ENCODE data around the gene COL28A1. TPM values are rescaled to one million over a fixed set of nuclear protein-coding genes. Genes with fewer than 3 reads are reported as not detected.

The COL28A1 gene
- polyA plus RNA-seq, 4 donors, result 1.1 to 3.1 (median 1.5) TPM

GRCh38 chr7:7539711-7540110 is 4.0 kb upstream of the COL28A1 start:
- no peaks in the 10 kb centered on the region for H3K36me3 ChIP-seq (ENCODE audit: control insufficient read depth in 3 of 3, insufficient read depth in 2 of 3, low read depth in 1 of 3, low read length in 3 of 3)
- WGBS, 3 donors, result 82 to 91% (median 91%) methylated on average over 4 of the region's 4 CpGs
- no peak overlapping the region for H3K27ac ChIP-seq (ENCODE audit: low read depth in 1 of 3, low read length in 2 of 3)
- no peak overlapping the region for H3K4me3 ChIP-seq (ENCODE audit: low read depth in 1 of 3, low read length in 3 of 3)
- no peaks in the 10 kb centered on the region for H3K9me3 ChIP-seq (ENCODE audit: control insufficient read depth in 2 of 2, insufficient read depth in 1 of 2, low read depth in 1 of 2, low read length in 1 of 2)
- FAIRE-seq (no peak), DNase-seq (no peak)
- no peaks in the 10 kb centered on the region for H3K4me1 ChIP-seq (ENCODE audit: control insufficient read depth in 3 of 3, insufficient read depth in 2 of 3, low read depth in 1 of 3, low read length in 2 of 3)
- no peaks in the 10 kb centered on the region for H3K27me3 ChIP-seq (ENCODE audit: control insufficient read depth in 3 of 3, insufficient read depth in 3 of 3, low read length in 3 of 3)

DNA sequence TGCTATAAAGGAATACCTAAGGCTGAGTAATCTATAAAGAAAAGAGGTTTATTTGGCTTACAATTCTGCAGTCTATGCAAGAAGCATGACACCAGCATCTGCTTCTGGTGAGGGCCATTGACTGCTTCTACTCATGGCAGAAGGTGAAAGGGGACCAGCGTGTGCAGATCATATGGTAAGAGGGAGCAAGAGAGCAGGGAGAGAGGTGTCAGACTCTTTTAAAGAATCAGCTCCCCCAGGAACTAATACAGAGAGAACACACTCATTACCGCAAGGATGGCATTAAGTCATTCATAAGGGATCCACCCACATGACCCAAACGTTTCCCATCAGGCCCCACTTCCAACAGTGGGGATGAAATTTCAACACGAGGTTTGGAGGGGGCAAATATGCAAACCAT is 3.5 kb upstream of the COL28A1 start:
- no peaks in the 10 kb centered on the region for H3K9me3 ChIP-seq (ENCODE audit: control insufficient read depth in 2 of 2, insufficient read depth in 1 of 2, low read depth in 1 of 2, low read length in 1 of 2)
- no peaks in the 10 kb centered on the region for H3K4me1 ChIP-seq (ENCODE audit: control insufficient read depth in 3 of 3, insufficient read depth in 2 of 3, low read depth in 1 of 3, low read length in 2 of 3)
- no peaks in the 10 kb centered on the region for H3K36me3 ChIP-seq (ENCODE audit: control insufficient read depth in 3 of 3, insufficient read depth in 2 of 3, low read depth in 1 of 3, low read length in 3 of 3)
- DNase-seq (no peak), FAIRE-seq (no peak)
- H3K27me3 ChIP-seq (ENCODE audit: control insufficient read depth in 3 of 3, insufficient read depth in 3 of 3, low read length in 3 of 3), result no peaks in the 10 kb centered on the region
- H3K4me3 ChIP-seq (ENCODE audit: low read depth in 1 of 3, low read length in 3 of 3), result no peak overlapping the region
- WGBS, 3 donors, result 72 to 81% (median 79%) methylated on average over 4 of the region's 4 CpGs
- no peak overlapping the region for H3K27ac ChIP-seq (ENCODE audit: low read depth in 1 of 3, low read length in 2 of 3)

DNA sequence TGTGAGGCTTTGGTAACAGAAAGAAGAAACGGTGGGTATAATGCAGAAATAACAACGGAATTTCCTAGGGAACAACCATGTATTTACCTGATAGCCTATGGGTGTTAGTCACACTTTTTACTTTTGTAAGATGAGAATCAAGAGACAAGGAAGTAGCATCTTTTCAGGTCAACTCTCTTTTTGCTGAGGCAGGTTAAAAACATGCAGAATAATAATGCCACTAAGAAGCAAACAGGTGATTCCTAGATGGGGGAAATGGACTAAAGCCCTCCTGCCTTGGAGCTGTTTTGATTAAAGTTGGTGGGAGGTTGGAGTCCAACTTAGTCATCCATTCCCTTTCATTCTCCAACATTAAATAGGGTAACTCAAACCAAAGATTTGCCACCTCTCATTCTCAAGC is 2.0 kb upstream of the COL28A1 start:
- H3K36me3 ChIP-seq (ENCODE audit: control insufficient read depth in 3 of 3, insufficient read depth in 2 of 3, low read depth in 1 of 3, low read length in 3 of 3), result no peaks in the 10 kb centered on the region
- H3K27ac ChIP-seq (ENCODE audit: low read depth in 1 of 3, low read length in 2 of 3), result no peak overlapping the region
- no peaks in the 10 kb centered on the region for H3K9me3 ChIP-seq (ENCODE audit: control insufficient read depth in 2 of 2, insufficient read depth in 1 of 2, low read depth in 1 of 2, low read length in 1 of 2)
- no peaks in the 10 kb centered on the region for H3K27me3 ChIP-seq (ENCODE audit: control insufficient read depth in 3 of 3, insufficient read depth in 3 of 3, low read length in 3 of 3)
- H3K4me3 ChIP-seq (ENCODE audit: low read depth in 1 of 3, low read length in 3 of 3), result no peak overlapping the region
- whole genome bisulfite sequencing, 3 donors, result 83 to 93% (median 90%) methylated on average over 2 of the region's 2 CpGs
- DNase-seq, result no peak
- no peaks in the 10 kb centered on the region for H3K4me1 ChIP-seq (ENCODE audit: control insufficient read depth in 3 of 3, insufficient read depth in 2 of 3, low read depth in 1 of 3, low read length in 2 of 3)
- FAIRE-seq, result no peak

- WGBS, 3 donors, result 84 to 85% (median 84%) methylated on average over 5 of the region's 5 CpGs
- no peak for DNase-seq
- Histone ChIP-seq H3K9me3 (ENCODE audit: control insufficient read depth in 2 of 2, insufficient read depth in 1 of 2, low read depth in 1 of 2, low read length in 1 of 2) (no peaks in the 10 kb centered on the region), H3K27ac (ENCODE audit: low read depth in 1 of 3, low read length in 2 of 3) (no peak overlapping the region), H3K27me3 (ENCODE audit: control insufficient read depth in 3 of 3, insufficient read depth in 3 of 3, low read length in 3 of 3) (no peaks in the 10 kb centered on the region), H3K4me1 (ENCODE audit: control insufficient read depth in 3 of 3, insufficient read depth in 2 of 3, low read depth in 1 of 3, low read length in 2 of 3) (no peaks in the 10 kb centered on the region), H3K36me3 (ENCODE audit: control insufficient read depth in 3 of 3, insufficient read depth in 2 of 3, low read depth in 1 of 3, low read length in 3 of 3) (no peaks in the 10 kb centered on the region), H3K4me3 (ENCODE audit: low read depth in 1 of 3, low read length in 3 of 3) (no peak overlapping the region)
- FAIRE-seq, result no peak
These were observed 835 bp upstream of the COL28A1 start for GRCh38 chr7:7536396-7537019.

DNA sequence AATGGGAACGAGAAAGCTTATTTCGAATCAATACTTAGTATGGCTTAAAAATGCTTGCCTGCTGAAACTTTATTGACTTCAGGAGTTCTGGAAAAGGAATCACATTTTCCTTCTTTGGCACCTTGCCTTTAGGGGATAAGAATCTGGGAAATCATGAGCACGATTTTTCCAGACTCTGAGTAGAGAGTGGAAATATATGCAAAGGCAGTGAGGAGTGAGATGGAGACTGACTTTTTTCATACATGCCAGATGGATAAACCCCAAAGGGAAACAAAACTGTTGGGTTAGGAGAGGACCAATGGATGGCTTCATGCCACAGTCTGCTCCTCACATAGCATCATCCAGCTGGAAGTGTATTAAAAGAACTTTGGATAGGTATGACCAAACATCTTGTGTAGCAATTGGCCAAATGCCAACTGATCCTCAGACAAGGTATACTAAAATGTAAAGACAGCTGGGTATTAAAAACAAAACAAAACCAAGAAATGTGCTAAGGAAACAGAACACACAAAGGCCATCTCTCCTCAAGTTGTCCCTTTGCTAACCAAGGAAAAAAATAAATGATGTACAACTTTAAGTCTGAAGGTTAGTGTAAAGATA is 1.7 kb downstream of the COL28A1 start:
- DNase-seq (no peak), FAIRE-seq (no peak)
- Histone ChIP-seq H3K27me3 (ENCODE audit: control insufficient read depth in 3 of 3, insufficient read depth in 3 of 3, low read length in 3 of 3) (no peaks in the 10 kb centered on the region), H3K4me1 (ENCODE audit: control insufficient read depth in 3 of 3, insufficient read depth in 2 of 3, low read depth in 1 of 3, low read length in 2 of 3) (no peaks in the 10 kb centered on the region), H3K27ac (ENCODE audit: low read depth in 1 of 3, low read length in 2 of 3) (no peak overlapping the region), H3K9me3 (ENCODE audit: control insufficient read depth in 2 of 2, insufficient read depth in 1 of 2, low read depth in 1 of 2, low read length in 1 of 2) (no peaks in the 10 kb centered on the region), H3K4me3 (ENCODE audit: low read depth in 1 of 3, low read length in 3 of 3) (no peak overlapping the region), H3K36me3 (ENCODE audit: control insufficient read depth in 3 of 3, insufficient read depth in 2 of 3, low read depth in 1 of 3, low read length in 3 of 3) (no peaks in the 10 kb centered on the region)
- WGBS, 3 donors, result 87 to 91% (median 91%) methylated on average over 3 of the region's 3 CpGs

- 80 to 90% (median 83%) methylated on average over 4 of the region's 4 CpGs for WGBS, 3 donors
- no peak for FAIRE-seq
These were observed 6.3 kb downstream of the COL28A1 start for GRCh38 chr7:7529328-7529727.

DNA sequence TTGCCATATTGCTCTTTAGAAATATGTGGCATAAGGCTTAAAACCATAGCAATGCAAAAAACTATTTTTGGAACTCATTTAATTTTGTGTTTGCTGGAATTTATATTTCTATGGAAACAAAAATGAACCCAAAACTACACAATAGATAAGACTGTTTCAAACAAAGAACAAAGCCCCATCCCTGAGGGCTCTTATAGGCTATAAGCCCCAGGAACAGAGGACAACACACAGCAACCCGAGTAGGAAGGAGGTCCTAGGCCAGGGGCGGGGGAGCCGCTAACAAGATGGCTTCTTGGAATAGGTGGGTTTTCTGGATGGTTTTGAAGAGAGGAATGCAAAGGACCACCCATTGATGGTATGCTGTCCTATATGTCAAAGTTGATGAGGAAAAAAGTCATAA is 8.6 kb downstream of the COL28A1 start:
- peaks cover 0 to 5% (median 2%) of the 10 kb centered on the region in 3 donors for H3K4me1 ChIP-seq (ENCODE audit: control insufficient read depth in 3 of 3, insufficient read depth in 2 of 3, low read depth in 1 of 3, low read length in 2 of 3)
- no peaks in the 10 kb centered on the region for H3K27me3 ChIP-seq (ENCODE audit: control insufficient read depth in 3 of 3, insufficient read depth in 3 of 3, low read length in 3 of 3)
- H3K36me3 ChIP-seq (ENCODE audit: control insufficient read depth in 3 of 3, insufficient read depth in 2 of 3, low read depth in 1 of 3, low read length in 3 of 3), result no peaks in the 10 kb centered on the region
- FAIRE-seq, result no peak
- H3K9me3 ChIP-seq (ENCODE audit: control insufficient read depth in 2 of 2, insufficient read depth in 1 of 2, low read depth in 1 of 2, low read length in 1 of 2), result no peaks in the 10 kb centered on the region
- no peak overlapping the region for H3K4me3 ChIP-seq (ENCODE audit: low read depth in 1 of 3, low read length in 3 of 3)
- WGBS, 3 donors, result 92 to 97% (median 93%) methylated on average over 3 of the region's 3 CpGs
- no peak overlapping the region for H3K27ac ChIP-seq (ENCODE audit: low read depth in 1 of 3, low read length in 2 of 3)
- no peak for DNase-seq

More at GRCh38 chr7:7529328-7529727, 6.3 kb downstream of the COL28A1 start:
- no peaks in the 10 kb centered on the region for H3K27me3 ChIP-seq (ENCODE audit: control insufficient read depth in 3 of 3, insufficient read depth in 3 of 3, low read length in 3 of 3)
- no peak overlapping the region for H3K4me3 ChIP-seq (ENCODE audit: low read depth in 1 of 3, low read length in 3 of 3)
- H3K9me3 ChIP-seq (ENCODE audit: control insufficient read depth in 2 of 2, insufficient read depth in 1 of 2, low read depth in 1 of 2, low read length in 1 of 2), result no peaks in the 10 kb centered on the region
- no peaks in the 10 kb centered on the region for H3K36me3 ChIP-seq (ENCODE audit: control insufficient read depth in 3 of 3, insufficient read depth in 2 of 3, low read depth in 1 of 3, low read length in 3 of 3)
- no peak overlapping the region for H3K27ac ChIP-seq (ENCODE audit: low read depth in 1 of 3, low read length in 2 of 3)
- no peak for DNase-seq
- no peaks in the 10 kb centered on the region for H3K4me1 ChIP-seq (ENCODE audit: control insufficient read depth in 3 of 3, insufficient read depth in 2 of 3, low read depth in 1 of 3, low read length in 2 of 3)

DNA sequence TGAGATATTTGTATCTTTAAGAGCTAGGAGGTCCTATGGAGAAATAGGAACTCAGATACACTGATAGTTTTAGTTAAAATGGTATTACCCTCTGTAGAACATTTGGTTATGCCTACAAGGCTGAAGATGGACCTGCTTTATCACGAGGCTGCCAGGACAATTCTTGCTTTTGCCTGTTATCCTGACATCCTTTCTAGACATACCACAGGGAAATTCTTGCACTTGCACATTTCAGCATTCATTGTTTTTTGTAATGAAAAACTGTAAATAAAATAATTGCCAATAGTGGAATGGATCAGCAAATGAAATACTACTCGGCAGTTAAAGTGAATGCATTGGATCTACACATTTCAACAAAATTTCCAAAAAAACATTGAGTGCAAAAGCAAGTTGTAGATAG is 9.7 kb downstream of the COL28A1 start:
- H3K36me3 ChIP-seq (ENCODE audit: control insufficient read depth in 3 of 3, insufficient read depth in 2 of 3, low read depth in 1 of 3, low read length in 3 of 3), result no peaks in the 10 kb centered on the region
- FAIRE-seq (no peak), DNase-seq (no peak)
- H3K27me3 ChIP-seq (ENCODE audit: control insufficient read depth in 3 of 3, insufficient read depth in 3 of 3, low read length in 3 of 3), result no peaks in the 10 kb centered on the region
- 91 to 94% (median 93%) methylated on average over 2 of the region's 2 CpGs for WGBS, 3 donors
- H3K9me3 ChIP-seq (ENCODE audit: control insufficient read depth in 2 of 2, insufficient read depth in 1 of 2, low read depth in 1 of 2, low read length in 1 of 2), result no peaks in the 10 kb centered on the region
- peaks cover 0 to 5% (median 2%) of the 10 kb centered on the region in 3 donors for H3K4me1 ChIP-seq (ENCODE audit: control insufficient read depth in 3 of 3, insufficient read depth in 2 of 3, low read depth in 1 of 3, low read length in 2 of 3)
- H3K27ac ChIP-seq (ENCODE audit: low read depth in 1 of 3, low read length in 2 of 3), result no peak overlapping the region
- H3K4me3 ChIP-seq (ENCODE audit: low read depth in 1 of 3, low read length in 3 of 3), result no peak overlapping the region

DNA sequence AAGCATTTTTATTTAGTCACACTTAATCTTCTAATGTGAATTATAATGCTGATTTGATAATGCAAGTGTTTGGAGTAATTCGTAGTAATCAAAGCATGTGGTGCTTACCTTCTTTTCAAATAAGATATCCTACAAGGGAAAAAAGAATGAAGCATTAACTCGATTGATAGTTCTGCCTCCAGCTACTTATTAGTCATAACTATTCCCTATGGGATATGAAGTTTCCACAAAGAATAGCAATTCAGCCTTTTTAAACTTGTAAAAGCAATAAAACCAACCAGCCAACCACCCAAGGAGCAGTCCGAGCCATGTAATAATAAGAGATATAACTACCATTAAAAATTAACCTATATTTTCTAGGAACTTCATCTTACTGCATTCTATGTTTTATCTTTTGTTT is 11.6 kb downstream of the COL28A1 start:
- H3K36me3 ChIP-seq (ENCODE audit: control insufficient read depth in 3 of 3, insufficient read depth in 2 of 3, low read depth in 1 of 3, low read length in 3 of 3), result no peaks in the 10 kb centered on the region
- WGBS, 3 donors, result 22 to 58% (median 39%) methylated on average over 3 of the region's 3 CpGs
- H3K9me3 ChIP-seq (ENCODE audit: control insufficient read depth in 2 of 2, insufficient read depth in 1 of 2, low read depth in 1 of 2, low read length in 1 of 2), result no peaks in the 10 kb centered on the region
- no peak for FAIRE-seq
- H3K27me3 ChIP-seq (ENCODE audit: control insufficient read depth in 3 of 3, insufficient read depth in 3 of 3, low read length in 3 of 3), result no peaks in the 10 kb centered on the region
- H3K4me3 ChIP-seq (ENCODE audit: low read depth in 1 of 3, low read length in 3 of 3), result no peak overlapping the region
- DNase-seq, result peak in 1 of 2 donors; percentile 44
- H3K27ac ChIP-seq (ENCODE audit: low read depth in 1 of 3, low read length in 2 of 3), result no peak overlapping the region
- H3K4me1 ChIP-seq (ENCODE audit: control insufficient read depth in 3 of 3, insufficient read depth in 2 of 3, low read depth in 1 of 3, low read length in 2 of 3), result peaks cover 0 to 6% (median 3%) of the 10 kb centered on the region in 3 donors
